GM18868 (cell line): ENCODE data around the gene KRT2.

Experiments used
- ATAC-seq: cut with Tn5 transposase; IDR thresholded peaks from one replicate; pipeline ENCODE4 v1.9.1; 2021; ENCODE audit warnings: mild to moderate bottlenecking, moderate library complexity; ENCODE audit not compliant: unreplicated experiment

Gene KRT2

DNA sequence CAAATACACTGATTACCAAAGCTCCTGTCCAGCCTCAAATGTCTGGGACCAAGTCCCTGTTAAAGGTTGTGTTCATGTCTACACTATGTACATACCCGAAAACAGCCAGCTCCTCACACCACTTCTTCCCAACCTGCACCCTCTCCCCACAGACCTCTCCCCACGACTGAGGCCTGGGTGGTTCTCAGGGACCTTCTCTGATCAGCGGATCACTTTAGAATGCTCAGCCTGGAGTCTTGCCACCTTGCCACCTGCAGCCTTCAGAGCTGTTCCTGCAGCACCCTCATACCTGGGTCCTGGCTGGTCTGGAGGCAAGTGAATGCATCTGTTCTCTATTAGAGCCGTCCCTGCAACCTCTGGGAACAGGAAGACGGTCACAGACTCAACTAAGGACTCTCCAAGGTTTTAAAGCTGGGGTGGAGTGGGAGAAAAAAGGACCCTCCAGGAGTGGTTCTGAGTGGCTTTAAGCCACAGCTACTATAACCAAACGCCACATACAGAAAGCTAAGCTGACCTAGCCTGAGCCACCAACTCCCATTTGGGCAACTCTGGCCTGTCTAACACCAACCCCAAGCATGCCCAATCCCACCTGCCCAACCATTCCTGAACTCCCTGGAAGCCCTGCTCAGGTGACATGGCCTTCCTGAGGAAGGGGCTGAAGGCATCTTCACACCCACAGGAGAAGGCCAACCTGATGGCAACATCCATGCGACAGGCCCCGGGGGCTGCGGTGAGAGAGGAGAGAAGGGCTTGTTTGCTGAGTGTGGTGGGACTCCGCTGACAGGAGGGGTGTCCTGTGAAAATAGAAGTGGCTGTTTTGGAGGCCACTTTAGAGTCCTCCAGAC lies 8.6 kb downstream of the KRT2 start:
- no peak for ATAC-seq

DNA sequence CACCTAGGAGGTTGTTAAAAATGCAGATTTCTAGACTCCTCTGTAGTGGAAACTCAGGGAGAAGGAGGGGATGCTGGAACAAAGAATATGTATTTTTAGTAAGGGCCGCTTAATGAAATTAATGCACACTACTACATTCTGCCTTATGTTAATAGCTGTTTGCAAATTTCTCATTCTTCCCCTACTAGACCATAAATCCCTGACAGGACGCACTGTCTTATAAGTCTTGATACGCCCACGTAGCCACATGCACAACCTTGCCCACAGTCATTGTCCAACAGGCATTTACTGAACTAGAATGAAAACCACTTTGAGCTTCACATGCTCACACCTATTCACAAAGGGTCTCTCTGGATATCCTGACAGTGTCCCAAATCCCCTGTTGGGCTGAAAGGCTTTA lies 10.5 kb downstream of the KRT2 start:
- ATAC-seq: no peak

DNA sequence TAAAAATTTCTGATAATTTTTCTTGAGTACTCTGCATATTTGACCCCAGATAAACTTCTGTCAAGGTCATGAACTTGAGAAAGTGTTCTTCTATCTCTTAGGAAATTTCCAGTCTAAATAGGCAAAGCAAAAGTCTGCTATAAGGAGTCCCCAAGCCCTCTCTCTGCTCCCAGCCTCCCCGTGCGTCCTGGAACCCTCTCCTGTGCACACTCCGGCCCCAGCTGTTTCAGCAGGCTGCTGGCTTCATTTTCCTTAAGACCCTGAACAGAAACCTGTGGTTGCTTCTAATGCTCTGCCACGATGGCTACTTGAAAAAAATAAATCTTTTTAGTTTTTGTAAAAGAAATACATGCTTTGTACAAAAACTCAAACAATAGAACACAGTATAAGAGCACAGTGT lies 14.7 kb downstream of the KRT2 start:
- ATAC-seq: no peak

DNA sequence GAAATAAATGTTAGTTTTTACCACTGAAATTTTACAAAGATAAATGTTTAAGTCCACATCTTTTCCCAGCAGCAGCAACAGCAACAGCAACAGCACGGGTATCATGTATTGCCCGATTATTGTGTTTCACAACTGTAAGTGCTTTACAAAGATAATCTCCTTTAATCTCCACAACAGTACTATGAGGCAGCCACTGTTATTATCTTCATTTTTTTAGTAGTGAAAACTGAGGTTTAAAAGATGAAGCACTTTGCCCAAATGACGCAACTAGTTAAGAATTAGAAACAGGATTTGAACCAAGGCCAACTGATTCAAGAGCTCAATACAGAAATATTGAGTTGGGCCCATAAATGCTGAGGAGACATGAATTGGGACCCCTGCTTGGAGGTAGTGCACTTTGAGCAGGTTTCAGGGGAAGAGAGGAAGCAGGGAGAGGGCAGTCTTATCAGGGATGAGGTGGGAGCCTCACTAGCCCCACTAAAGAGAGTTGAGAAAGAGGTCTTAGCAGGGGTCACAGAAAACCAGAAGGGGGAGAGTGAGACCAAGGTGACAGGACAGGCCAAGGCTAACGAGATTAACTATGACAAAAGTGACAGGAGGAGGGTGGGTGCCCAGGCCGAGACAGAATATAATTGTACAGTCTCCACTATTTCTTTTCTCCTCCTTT lies 15.3 kb downstream of the KRT2 start:
- no peak for ATAC-seq

DNA sequence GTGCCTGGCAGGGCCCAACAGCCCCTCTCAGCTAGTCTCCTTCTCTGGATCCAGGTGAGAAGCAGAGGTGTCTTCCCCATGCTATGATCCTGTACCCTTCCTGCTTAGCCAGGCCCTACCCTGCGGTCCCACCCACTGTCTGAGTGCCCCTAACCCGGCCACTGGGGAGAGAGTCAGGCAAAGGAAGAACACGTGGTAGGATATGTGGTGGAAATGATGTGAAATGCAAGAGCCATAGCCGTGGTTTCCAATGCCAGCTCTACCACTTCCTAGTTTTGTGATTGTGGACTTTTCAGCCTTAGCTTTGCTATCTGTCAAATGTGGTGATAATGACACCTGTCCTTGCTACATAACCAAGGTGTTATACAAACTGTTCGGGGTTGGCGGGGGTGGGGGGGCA lies 15.8 kb downstream of the KRT2 start:
- no peak for ATAC-seq

DNA sequence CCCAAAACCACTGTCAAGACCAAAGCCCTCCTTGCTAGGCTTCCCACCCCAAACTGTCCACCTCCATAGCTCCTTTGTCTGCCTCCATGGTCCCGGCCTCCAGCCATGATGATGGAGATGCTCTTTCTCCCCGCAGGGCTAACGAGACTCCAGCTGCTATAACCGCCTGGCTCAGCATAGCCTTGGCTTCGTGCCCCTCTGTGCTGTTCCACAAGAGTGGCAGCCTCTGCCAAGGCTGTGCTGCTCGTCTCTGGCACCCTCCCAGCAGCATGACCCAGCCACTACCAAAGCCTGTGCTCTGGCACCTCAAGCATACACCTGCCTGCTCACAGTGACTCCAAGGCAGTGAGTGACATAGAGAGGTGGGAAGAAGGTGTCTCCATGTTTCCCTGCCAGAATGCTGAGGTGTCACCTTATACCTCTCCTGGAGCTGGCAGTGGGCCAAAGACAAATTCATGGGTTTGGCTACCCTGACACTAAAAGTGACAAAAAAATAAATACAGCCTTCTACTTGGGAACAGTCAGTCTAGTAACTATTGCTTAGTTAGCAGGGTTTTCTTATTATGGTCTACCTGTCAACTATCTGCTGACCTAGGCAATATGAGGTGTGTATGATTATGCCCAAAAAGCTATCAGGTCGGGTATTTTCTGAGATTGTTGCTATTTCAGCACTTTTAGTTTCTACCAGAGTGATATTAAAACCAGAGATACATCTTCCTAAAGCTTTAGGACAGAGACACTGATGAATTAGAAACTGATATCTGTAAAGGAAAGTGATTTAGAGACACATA lies 17.6 kb downstream of the KRT2 start:
- ATAC-seq: no peak

DNA sequence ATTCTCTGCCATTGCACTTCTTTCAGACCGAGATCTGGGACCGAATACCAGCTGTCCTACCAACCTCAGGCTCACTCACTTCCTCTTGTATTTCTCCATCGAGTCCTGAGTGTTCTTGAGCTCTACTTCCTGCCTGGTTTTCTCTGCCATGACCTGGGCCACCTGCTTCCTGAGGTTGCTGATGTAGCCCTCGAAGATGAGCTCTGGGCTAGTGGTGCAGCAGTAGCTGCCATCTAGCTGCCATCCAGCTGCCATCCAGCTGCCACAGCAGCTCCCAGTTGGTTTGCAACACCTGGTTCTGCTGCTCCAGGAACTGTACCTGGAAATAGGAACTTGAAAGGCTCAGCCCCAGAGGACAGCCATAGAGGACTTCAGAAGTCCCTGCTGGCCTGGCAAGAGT lies 18.6 kb downstream of the KRT2 start:
- no peak for ATAC-seq

DNA sequence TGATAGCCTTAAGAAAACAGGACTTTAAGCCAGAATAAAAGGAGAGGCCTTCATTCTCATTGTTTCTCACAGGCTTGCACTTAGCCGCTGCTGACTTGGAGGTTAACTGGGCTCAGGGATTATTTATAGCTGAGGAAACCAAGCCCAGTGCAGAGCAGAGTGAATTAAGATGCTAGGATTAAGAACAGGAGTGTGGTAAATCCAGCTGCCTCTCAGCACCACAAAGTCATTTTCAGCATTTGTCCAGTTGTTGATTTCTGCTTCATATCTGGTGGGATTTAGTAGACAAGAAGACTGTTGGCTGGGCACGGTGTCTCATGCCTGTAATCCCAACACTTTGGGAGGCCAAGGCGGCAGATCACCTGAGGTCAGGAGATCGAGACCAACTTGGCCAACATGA lies 19.4 kb downstream of the KRT2 start:
- no peak for ATAC-seq

DNA sequence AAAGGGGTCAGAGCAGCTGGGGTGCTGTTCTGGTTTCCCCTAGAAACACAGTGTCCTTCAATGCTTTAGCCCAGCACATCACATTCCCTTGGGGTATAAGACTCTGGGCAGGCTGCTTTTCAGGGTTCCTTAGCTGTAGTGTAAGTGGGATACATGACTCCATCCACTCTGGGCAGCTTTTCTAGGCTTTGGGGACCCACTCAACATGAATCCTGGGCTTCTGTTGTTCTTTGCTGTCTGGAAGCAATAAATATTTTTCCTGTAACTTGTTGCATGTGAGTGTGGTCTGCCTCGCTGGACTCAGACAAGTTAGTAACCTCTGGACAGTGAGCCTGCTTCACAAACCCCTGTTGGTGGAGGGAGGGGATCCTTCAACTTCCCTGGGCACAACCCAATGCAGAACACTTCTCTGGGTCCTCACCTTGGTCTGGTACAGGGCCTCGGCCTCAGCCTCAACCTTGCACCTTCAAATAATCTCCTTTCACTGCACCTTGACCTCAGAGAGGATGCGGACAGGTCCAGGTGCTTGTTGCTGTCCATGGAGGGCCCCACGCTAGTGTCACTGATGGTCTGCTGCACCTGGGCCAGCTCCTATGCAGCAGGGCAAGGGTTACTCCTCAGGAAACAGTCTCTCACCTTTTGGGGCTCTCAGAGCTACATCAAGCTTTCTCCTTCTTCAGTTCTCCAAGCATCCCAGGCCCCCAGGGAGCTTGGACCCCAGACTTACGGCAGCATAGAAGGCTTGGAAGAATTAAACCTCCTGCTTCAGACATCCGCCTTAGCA lies 20.1 kb downstream of the KRT2 start:
- ATAC-seq: no peak

DNA sequence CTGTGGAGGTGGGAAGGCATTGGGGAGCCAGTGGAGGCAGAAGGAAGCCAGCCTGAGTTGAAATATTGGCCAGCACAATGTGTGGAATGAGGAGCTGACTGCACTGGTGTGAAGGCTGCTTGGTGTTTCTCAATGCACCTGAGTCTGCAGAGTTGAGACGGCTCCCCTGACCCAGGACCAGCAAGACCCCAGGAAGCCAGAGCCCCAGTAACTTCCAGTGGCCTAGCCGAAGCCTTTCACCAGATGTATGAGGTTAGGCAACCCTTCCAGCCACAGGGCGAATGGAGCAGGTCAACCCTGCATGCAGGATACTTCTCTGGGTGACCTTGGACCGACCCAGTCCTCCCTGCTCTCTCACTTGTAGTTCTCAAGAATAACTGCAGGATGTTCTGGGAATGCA lies 20.7 kb downstream of the KRT2 start:
- ATAC-seq: no peak

DNA sequence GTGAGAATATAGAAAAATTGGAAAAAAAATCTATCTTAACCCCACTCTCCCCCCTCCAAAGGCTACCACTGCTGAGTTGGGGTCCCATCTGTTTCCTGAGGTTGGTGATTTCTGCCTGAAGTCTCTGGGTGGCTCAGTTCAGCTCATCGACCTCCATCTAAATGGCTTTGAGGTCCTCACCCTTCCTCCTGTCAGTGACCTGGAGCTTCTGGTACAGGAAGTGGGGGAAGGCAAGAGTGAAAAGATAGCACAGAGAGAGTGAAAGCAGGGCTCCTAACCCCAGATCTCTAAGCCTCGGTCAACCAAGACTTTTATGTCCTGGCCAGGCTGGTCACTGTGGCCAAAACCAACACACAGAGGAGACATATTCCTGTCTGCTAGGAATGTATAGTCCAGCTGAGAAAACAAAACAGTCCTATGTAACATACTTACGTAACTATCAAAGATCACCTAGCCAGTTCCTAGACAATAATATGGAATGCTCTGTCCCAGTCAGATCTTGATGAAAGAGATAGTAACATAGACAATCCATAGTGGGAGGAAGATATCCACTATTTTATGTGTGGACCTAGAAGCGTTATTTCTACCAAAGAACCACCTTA lies 21.3 kb downstream of the KRT2 start:
- ATAC-seq: no peak

DNA sequence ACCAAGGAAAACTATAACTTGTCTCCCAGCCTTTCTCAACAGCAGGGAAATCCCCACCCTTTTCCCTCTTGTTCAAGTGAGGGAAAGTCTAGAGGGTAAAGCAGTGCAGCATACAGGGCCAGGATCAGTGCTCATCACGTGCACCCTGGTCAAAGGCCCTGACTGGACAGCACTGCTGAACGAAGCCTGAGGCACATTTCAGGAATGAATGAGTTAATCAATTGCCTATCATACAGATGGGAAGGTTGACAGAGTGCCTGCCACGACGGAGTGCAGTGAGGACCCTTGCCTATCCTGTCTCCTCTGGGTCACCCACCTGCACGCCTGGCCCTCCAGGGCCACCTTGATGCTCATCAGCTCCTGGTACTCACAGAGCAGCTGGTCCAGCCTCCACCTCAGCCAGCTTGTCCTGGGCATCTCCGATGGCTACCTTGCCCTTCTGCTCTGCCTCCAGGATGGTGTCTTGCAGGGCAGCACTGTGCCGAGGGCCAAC lies 22.0 kb downstream of the KRT2 start:
- ATAC-seq: no peak

DNA sequence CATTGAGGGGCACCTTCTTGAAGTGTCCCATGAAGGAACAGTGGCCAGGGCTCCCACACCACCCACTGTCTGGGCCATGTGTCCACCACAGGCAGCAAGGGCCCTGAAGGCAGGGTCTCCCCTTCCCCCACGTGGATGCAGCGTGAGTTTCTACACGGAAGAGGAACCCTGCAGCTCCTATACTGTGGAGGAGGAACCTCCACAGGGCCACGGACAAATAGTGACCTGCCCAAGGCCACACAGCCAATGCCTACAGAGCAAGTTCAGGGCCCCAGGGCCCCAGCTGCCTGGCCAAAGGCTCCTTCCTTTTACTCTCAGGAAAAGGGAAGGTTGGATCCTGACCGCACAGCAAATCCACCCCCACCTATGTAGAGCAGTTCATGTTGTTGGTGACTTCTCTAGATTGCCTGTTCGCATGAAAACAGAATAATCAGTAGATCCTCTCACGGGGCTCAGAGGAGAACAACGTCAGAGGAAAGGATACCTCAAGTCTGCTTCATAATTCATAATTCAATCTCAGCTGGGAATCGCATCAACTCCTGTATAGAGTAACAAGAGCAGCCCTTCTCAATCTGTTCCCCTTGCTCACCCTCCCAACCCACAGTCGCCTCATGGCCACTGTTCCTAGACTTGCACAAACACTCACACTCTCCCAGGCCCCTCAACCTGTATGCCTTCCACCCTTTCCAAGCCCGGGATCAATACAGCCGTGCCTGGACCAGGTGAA lies 22.6 kb downstream of the KRT2 start:
- ATAC-seq: no peak

DNA sequence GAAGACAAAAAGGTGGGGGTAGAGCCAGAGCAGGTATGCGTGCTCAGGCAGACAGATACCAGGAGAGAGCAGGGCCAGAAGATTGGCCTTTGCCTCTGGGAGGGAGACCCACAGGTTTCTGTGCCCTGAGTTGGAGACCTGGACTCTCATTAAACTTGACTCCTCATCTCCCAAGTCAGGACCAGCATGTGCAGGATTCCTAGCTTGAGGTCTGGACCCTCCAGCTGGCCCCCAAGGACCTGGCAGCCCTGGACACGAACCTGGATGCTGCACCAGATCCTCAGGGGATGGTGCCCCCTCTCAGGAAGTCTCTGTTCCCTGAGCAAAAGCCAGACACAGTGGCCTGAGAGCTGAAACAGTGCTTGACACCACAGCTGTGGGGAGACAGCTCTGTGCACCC lies 23.2 kb downstream of the KRT2 start:
- no peak for ATAC-seq

DNA sequence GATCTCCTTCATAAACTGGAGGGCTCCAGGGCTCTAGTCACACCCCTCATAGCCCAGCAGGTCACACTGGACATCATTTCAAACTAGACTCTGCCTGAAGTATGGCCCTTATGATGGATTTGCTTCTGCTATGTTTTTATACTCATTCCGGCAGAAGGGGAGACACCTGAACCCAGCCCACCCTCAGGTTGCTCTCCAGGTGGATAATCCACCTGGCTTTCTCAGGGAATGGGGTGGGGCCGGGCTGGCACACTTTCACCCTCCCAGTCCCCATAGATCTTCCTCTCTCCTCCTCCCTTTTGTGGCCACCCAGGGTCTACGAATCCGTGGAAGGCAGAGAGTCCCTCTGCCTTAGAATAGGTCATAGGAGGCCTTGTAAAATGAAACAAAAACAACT lies 23.9 kb downstream of the KRT2 start:
- ATAC-seq: no peak

DNA sequence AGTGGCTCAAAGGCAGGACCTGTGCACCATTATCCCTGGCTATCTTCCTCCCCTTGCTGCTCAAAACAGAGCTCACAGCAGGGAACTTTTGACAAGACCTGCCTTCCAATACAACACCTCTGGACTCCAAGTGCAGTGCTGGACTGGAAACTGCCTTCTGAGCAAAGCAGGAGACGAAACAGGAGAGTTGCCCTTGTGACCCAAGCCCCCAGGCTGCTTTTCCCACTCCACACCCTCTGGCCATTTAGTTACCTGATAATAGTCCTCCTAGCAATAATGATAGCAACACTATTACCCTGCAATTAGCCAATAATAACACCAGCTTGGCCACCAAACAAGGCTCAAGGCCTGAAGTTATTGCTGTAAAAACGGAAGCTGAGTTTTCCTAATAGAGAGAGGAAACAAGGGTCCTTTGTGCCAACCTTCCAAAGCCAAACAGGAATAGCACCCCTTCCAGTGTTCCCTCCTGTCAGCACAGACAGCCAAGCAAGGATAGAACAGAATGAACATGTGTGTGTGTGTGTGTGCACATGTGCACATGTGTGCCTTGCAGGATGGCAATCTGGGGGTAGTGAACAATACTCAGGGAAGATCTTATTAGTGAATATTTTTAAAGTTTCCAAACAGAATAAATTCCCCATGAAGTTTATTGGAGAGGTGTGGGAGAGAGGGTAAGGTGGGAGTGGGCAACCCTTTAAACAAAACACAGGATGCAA lies 24.5 kb downstream of the KRT2 start:
- ATAC-seq: no peak

DNA sequence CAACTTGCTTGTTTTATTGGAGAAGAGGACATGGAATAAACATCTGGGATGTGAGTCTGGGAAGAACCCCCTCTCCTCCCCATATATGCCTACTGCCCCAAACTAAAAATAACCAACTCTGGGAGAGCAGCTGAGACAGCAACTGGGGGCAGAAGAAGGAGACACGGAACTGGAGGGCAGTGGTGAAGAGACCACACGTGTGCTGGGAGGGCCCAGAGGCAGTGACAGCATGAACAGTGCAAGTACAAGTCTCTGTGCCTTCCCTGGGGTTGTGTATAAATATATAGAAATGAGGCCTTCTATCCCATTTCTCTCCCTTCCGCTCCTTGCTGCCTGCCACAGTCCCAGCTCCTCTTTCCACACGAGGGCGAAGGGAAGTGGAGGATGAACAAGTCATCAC lies 29.7 kb downstream of the KRT2 start:
- ATAC-seq: no peak

DNA sequence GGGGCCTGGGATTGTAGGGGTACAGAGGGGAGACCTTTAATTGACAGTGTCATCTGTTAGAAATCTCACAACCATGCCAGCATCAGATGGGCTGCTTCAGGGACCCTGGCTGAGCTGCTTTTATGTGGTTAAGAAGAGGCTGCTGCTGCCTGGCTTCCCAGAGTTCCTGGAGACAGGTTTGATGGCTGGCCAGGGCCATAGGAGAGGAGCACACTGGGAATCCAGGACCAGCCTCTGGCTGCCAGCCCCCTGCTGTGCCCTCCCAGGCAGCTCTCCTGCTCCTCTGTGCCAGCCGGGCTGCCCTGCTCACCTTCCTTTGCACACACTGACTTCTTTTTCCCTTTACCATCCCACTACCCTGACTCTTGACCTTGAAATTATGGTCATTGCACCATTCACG lies 33.1 kb downstream of the KRT2 start:
- ATAC-seq: no peak

DNA sequence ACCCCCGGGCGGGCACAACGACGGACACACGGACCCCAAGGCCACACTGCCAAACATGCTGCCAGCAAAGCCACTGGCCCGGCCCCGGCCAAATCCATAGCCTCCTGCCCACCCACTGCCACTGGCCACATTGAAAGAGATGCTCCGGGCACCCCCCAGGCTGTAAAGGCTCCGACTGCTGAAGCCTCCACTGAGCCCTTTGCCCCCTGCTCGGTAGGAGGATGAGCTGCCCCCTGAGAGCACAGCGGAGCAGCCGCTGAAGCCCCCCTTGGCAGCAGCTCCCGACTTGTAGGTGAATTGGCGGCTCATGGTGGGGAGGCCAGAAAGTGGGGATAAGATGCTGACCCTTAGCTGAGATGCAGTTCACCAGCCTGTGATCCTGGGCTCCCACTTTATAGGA lies 33.8 kb downstream of the KRT2 start, which contains the start of gene KRT73:
KRT73 (minus strand) TSS at position 344 of the 400 bp plus-strand sequence; CDS start at position 309, 35 bp downstream.
- no peak for ATAC-seq
